ENCODE results near the gene RAB30.

DNA sequence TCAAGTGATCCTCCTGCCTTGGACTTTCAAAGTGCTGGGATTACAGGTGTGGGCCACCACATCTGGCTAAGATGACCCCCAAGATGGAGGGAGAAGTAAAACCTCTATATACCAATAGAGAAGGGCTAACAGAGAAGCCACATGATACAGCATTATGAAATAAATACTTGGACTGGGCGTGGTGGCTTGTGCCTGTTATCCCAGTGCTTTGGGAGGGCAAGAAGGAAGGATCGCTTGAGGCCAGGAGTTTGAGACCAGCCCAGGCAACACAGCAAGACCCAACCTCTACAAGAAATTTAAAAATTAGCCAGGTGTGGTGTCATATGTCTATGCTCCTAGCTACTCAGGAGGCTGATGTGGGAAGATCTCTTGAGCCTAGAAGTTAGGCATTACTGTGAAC, 61.7 kb downstream of the RAB30 start:
- TF ChIP-seq, protein P1, sequence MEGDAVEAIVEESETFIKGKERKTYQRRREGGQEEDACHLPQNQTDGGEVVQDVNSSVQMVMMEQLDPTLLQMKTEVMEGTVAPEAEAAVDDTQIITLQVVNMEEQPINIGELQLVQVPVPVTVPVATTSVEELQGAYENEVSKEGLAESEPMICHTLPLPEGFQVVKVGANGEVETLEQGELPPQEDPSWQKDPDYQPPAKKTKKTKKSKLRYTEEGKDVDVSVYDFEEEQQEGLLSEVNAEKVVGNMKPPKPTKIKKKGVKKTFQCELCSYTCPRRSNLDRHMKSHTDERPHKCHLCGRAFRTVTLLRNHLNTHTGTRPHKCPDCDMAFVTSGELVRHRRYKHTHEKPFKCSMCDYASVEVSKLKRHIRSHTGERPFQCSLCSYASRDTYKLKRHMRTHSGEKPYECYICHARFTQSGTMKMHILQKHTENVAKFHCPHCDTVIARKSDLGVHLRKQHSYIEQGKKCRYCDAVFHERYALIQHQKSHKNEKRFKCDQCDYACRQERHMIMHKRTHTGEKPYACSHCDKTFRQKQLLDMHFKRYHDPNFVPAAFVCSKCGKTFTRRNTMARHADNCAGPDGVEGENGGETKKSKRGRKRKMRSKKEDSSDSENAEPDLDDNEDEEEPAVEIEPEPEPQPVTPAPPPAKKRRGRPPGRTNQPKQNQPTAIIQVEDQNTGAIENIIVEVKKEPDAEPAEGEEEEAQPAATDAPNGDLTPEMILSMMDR (conservative IDR thresholded peaks at IDR 0.05) = no peak
- no peak for TF ChIP-seq ZFX (IDR thresholded peaks at IDR 0.05)

All from C4-2B (cell line).